Endothelial cell (in vitro differentiated cells): ENCODE results near the gene ODAD4. TPM values are rescaled to one million over a fixed set of nuclear protein-coding genes. Genes with fewer than 3 reads are reported as not detected.
A peak's percentile ranks its signal among the peaks of the same experiment; 100 is the strongest.

Experiments
- DNase-seq: peaks from one replicate; pipeline ENCODE4 v3.0.0; 2021; ENCODE audit warnings: low spot score
- H3K27ac Mint-ChIP-seq: one replicate; pipeline ENCODE4 v1.8.0; 2021; ENCODE audit warnings: mixed read lengths, inconsistent platforms; ENCODE audit not compliant: unreplicated experiment
- H3K27me3 Mint-ChIP-seq: one replicate; pipeline ENCODE4 v1.8.0; 2021; ENCODE audit warnings: mild to moderate bottlenecking, moderate library complexity, mixed read lengths, inconsistent platforms; ENCODE audit not compliant: unreplicated experiment
- H3K36me3 Mint-ChIP-seq: one replicate; pipeline ENCODE4 v1.8.0; 2021; ENCODE audit warnings: mild to moderate bottlenecking, low read depth, mixed read lengths, inconsistent platforms; ENCODE audit not compliant: unreplicated experiment
- H3K4me1 Mint-ChIP-seq: one replicate; pipeline ENCODE4 v1.8.0; 2021; ENCODE audit warnings: mild to moderate bottlenecking, mixed read lengths, inconsistent platforms; ENCODE audit not compliant: unreplicated experiment
- H3K4me3 Mint-ChIP-seq: one replicate; pipeline ENCODE4 v1.8.0; 2021; ENCODE audit warnings: mild to moderate bottlenecking, mixed read lengths, inconsistent platforms; ENCODE audit not compliant: unreplicated experiment
- H3K9me3 Mint-ChIP-seq: one replicate; pipeline ENCODE4 v1.8.0; 2021; ENCODE audit warnings: mixed read lengths, inconsistent platforms; ENCODE audit not compliant: unreplicated experiment
- total RNA-seq: library from RNA; stranded (reverse); fragmentation: NEBNext Ultra II Directional; extraction: Animal tissue kit (Norgen Biotek cat#: 25700); gene quantifications from one replicate; pipeline ENCODE4 v1.2.1, GENCODE V29; 2021; ENCODE audit not compliant: unreplicated experiment
- TF ChIP-seq, protein P1 (sequence below): fragments of 200-600 bp; sonication (generic); IDR thresholded peaks from one replicate; pipeline ENCODE4 v1.5.0; 2021; ENCODE audit warnings: antibody characterized with exemption; ENCODE audit not compliant: unreplicated experiment

Gene ODAD4
- total RNA-seq, 1 donor from 2014 or later = 2.2 TPM

DNA sequence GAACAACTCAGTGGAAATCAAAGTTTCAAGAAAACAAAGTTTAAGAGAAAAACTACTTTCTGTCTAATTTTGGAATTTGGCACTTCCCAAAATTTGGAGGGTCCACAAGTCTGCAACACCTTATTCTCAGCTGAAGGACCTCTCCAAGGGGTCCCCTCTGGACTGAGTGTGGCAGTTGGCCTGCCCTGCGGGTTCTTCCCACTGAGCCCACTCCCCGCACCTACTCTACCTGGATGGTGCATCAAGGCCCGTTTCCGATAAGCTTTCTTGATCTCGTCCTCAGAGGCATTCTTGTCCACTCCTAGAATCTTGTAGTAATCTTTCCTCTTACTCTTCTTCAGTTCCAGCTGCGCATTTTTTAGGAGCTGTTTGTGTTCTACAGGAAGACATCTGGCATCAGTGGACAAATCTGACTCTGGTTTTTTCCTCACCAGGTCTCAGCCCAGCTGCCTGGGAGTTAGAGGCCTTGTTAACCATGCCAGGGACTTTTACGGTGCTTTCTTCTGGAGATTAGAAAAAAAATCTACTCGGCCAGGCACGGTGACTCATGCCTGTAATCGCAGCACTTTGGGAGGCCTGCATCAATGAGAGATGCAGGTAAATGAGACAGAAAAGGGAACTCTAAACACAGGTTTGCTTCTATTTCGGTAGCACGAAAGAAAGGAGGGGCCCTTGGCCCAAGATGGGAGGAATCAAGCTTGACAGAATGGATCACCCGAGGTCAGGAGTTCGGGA, 51.8 kb downstream of the ODAD4 start:
- DNase-seq = no peak
- Mint-ChIP-seq H3K4me1 (peaks cover under 1% of the 10 kb centered on the region), H3K27ac (no peak overlapping the region), H3K9me3 (no peaks in the 10 kb centered on the region), H3K27me3 (peaks cover 3% of the 10 kb centered on the region), H3K36me3 (peaks cover 39% of the 10 kb centered on the region), H3K4me3 (peak overlapping the region; percentile 72)
- TF ChIP-seq, protein P1, sequence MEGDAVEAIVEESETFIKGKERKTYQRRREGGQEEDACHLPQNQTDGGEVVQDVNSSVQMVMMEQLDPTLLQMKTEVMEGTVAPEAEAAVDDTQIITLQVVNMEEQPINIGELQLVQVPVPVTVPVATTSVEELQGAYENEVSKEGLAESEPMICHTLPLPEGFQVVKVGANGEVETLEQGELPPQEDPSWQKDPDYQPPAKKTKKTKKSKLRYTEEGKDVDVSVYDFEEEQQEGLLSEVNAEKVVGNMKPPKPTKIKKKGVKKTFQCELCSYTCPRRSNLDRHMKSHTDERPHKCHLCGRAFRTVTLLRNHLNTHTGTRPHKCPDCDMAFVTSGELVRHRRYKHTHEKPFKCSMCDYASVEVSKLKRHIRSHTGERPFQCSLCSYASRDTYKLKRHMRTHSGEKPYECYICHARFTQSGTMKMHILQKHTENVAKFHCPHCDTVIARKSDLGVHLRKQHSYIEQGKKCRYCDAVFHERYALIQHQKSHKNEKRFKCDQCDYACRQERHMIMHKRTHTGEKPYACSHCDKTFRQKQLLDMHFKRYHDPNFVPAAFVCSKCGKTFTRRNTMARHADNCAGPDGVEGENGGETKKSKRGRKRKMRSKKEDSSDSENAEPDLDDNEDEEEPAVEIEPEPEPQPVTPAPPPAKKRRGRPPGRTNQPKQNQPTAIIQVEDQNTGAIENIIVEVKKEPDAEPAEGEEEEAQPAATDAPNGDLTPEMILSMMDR = no peak

GRCh38 chr17:41984454-41984853, 54.0 kb downstream of the ODAD4 start:
- TF ChIP-seq, protein P1 = no peak
- peaks cover 3% of the 10 kb centered on the region for H3K27me3 Mint-ChIP-seq
- no peak overlapping the region for H3K4me3 Mint-ChIP-seq
- H3K36me3 Mint-ChIP-seq = peaks cover 35% of the 10 kb centered on the region
- H3K9me3 Mint-ChIP-seq = no peaks in the 10 kb centered on the region
- DNase-seq = no peak
- no peak overlapping the region for H3K27ac Mint-ChIP-seq
- H3K4me1 Mint-ChIP-seq = peaks cover 7% of the 10 kb centered on the region

DNA sequence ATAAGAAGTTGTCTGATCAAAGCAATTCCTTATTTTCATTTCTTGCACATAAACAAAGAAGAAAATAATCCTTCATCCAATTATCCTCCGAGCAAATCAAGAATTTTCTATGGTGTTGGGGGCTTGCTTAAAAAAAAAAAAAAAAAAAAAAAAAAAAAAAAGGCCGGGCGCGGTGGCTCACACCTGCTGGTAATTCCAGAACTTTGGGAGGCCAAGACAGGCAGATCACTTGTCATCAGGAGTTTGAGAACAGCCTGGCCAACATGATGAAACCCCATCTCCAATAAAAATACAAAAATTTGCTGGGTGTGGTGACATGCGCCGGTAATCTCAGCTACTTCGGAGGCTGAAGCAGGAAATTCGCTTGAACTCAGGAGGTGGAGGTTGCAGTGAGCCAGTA, 55.5 kb downstream of the ODAD4 start:
- TF ChIP-seq, protein P1 = no peak
- DNase-seq = no peak

GRCh38 chr17:41986634-41987033, 56.2 kb downstream of the ODAD4 start:
- no peak overlapping the region for H3K27ac Mint-ChIP-seq
- no peaks in the 10 kb centered on the region for H3K9me3 Mint-ChIP-seq
- TF ChIP-seq, protein P1 = no peak

More for the DNA sequence above, 55.5 kb downstream of the ODAD4 start:
- Mint-ChIP-seq H3K27ac (no peak overlapping the region), H3K36me3 (peaks cover 37% of the 10 kb centered on the region), H3K9me3 (no peaks in the 10 kb centered on the region), H3K4me1 (peaks cover 7% of the 10 kb centered on the region), H3K27me3 (peaks cover 3% of the 10 kb centered on the region), H3K4me3 (no peak overlapping the region)

DNA sequence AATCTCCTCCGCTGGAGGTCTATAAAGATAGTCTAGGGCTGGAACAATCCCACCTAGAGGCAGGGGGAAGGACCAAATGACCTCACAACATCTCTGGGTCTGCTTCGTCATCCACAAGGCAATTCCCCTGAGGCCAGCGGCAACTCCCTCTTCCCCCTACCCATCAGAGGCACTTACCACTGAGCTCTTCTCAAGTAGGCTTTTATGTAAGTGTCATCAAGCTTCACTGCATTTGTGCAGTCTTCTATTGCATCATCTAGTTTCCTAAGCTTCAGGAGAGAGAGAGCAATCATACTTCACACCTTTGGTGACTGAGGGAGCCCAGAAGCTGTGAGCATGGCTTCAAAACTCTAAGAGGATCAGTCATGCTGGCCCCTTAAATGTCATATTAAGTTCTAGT, 57.2 kb downstream of the ODAD4 start:
- Mint-ChIP-seq H3K4me3 (peak overlapping the region; percentile 42), H3K36me3 (peaks cover 37% of the 10 kb centered on the region), H3K4me1 (peaks cover 7% of the 10 kb centered on the region), H3K27me3 (no peaks in the 10 kb centered on the region), H3K27ac (peak overlapping the region; percentile 32), H3K9me3 (no peaks in the 10 kb centered on the region)
- TF ChIP-seq, protein P1 = no peak
- DNase-seq = no peak

More at GRCh38 chr17:41986634-41987033, 56.2 kb downstream of the ODAD4 start:
- Mint-ChIP-seq H3K4me1 (peaks cover 7% of the 10 kb centered on the region), H3K27me3 (peaks cover 1% of the 10 kb centered on the region), H3K36me3 (peaks cover 41% of the 10 kb centered on the region), H3K4me3 (no peak overlapping the region)
- no peak for DNase-seq
